ENCODE data around the gene EXOC2. TPM values are rescaled to one million over a fixed set of nuclear protein-coding genes. Genes with fewer than 3 reads are reported as not detected.
A peak's percentile ranks its signal among the peaks of the same experiment; 100 is the strongest.
"Not testable (repeated sequence)": the region's sequence is repeated elsewhere in the genome, so short reads cannot be mapped to it uniquely, and the experiment has no call there.

Gene EXOC2
- total RNA-seq, 1 donor from 2014 or later, result 28.5 TPM

DNA sequence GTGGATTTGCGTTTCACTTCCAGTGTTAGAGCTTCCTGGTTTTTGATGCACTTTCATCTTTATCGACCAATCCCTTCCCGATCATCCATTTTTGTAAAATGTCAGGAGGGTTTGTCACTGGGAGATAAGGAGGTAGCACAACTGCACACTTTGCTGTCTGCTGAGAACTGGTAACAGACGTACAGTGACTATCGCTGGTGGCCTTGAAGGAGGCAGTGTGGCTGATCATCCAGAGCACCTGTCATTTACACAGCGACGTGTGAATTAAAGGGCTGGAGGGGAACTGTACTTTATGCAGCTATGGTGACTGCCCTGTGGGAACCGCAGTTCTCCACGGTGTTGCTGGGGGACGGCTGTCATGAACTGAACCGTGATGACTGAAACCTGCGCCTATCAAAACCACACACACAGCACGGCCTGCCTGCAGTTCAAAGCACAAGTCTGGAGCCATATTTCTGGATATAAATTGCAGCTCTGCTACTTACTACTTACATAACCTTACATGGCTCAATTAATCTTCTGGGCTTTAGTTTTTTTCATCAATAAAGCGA lies 86.0 kb downstream of the EXOC2 start:
- Histone ChIP-seq H3K36me3 (peaks cover 47% of the 10 kb centered on the region), H3K9me3 (no peaks in the 10 kb centered on the region), H3K27me3 (ENCODE audit: low read depth) (no peaks in the 10 kb centered on the region), H3K4me1 (peaks cover 6% of the 10 kb centered on the region), H3K4me3 (no peak overlapping the region), H3K27ac (no peak overlapping the region)
- intact Hi-C loops (cut with DNase I), result no loop called here
- TF ChIP-seq CTCF (IDR thresholded peaks at IDR 0.05), result no peak
- DNase-seq (no peak), ATAC-seq (no peak)

DNA sequence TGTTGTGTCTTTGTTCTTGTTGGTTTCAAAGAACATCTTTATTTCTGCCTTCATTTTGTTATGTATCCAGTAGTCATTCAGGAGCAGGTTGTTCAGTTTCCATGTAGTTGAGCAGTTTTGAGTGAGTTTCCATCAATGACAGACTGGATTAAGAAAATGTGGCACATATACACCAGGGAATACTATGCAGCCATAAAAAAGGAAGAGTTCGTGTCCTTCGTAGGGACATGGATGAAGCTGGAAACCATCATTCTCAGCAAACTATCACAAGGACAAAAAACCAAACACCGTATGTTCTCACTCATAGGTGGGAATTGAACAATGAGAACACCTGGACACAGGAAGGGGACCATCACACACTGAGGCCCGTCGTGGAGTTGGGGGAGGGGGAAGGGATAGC lies 87.0 kb downstream of the EXOC2 start:
- H3K27me3 ChIP-seq (ENCODE audit: low read depth); H3K9me3 ChIP-seq; ATAC-seq; H3K4me1 ChIP-seq; H3K27ac ChIP-seq; H3K4me3 ChIP-seq; intact Hi-C loops (cut with DNase I); DNase-seq: not testable (repeated sequence)
- peaks cover 47% of the 10 kb centered on the region for H3K36me3 ChIP-seq

DNA sequence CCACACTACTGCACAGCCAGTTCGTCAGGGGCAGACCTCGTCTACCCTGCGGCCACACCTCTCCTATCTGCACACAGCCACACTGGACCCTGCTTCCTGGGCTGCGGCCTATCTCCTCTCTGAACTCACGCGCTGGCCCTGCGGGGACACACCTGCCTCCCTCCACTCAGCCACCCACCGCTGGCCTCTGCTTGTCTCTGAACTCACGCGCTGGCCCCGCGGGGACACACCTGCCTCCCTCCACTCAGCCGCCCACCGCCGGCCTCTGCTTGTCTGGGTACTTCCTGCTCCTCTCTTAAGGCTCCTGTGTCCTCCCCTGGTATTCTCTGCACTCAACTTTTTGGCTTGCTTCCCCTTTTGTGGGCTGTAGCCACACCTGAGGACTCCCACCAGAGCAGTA lies 88.4 kb downstream of the EXOC2 start:
- Histone ChIP-seq H3K4me1 (no peaks in the 10 kb centered on the region), H3K27ac (no peak overlapping the region), H3K27me3 (ENCODE audit: low read depth) (no peaks in the 10 kb centered on the region), H3K36me3 (peaks cover 42% of the 10 kb centered on the region), H3K4me3 (no peak overlapping the region), H3K9me3 (no peaks in the 10 kb centered on the region)
- no peak for DNase-seq
- no peak for TF ChIP-seq CTCF (IDR thresholded peaks at IDR 0.05)
- no peak for ATAC-seq
- intact Hi-C loops (cut with DNase I), result no loop called here

- H3K9me3 ChIP-seq, result no peaks in the 10 kb centered on the region
- ATAC-seq, result no peak
Observed at GRCh38 chr6:603265-603664, 89.7 kb downstream of the EXOC2 start.

GRCh38 chr6:599576-600448 lies 93.1 kb downstream of the EXOC2 start:
- no peaks in the 10 kb centered on the region for H3K27me3 ChIP-seq (ENCODE audit: low read depth)
- peaks cover 46% of the 10 kb centered on the region for H3K36me3 ChIP-seq
- H3K27ac ChIP-seq, result no peak overlapping the region
- H3K4me1 ChIP-seq, result no peaks in the 10 kb centered on the region
- no peak for DNase-seq
- intact Hi-C loops (cut with DNase I), result no loop called here
- ATAC-seq, result no peak
- no peak overlapping the region for H3K4me3 ChIP-seq
- no peak for TF ChIP-seq CTCF (IDR thresholded peaks at IDR 0.05)
- no peaks in the 10 kb centered on the region for H3K9me3 ChIP-seq

More at GRCh38 chr6:603265-603664, 89.7 kb downstream of the EXOC2 start:
- no peak for TF ChIP-seq CTCF (IDR thresholded peaks at IDR 0.05)
- H3K27me3 ChIP-seq (ENCODE audit: low read depth), result no peaks in the 10 kb centered on the region
- no peak overlapping the region for H3K4me3 ChIP-seq
- intact Hi-C loops (cut with DNase I), result no loop called here
- peaks cover 36% of the 10 kb centered on the region for H3K36me3 ChIP-seq
- H3K4me1 ChIP-seq, result no peaks in the 10 kb centered on the region
- no peak for DNase-seq
- no peak overlapping the region for H3K27ac ChIP-seq

GRCh38 chr6:593907-594212 lies 99.1 kb downstream of the EXOC2 start:
- DNase-seq (no peak), ATAC-seq (peak in 1 of 2 donors; percentile 13)
- peaks cover 64% of the 10 kb centered on the region for H3K36me3 ChIP-seq
- TF ChIP-seq CTCF (IDR thresholded peaks at IDR 0.05), result no peak
- intact Hi-C loops (cut with DNase I), result no loop called here
- H3K4me3 ChIP-seq, result no peak overlapping the region
- no peaks in the 10 kb centered on the region for H3K27me3 ChIP-seq (ENCODE audit: low read depth)
- H3K9me3 ChIP-seq, result no peaks in the 10 kb centered on the region
- no peaks in the 10 kb centered on the region for H3K4me1 ChIP-seq
- no peak overlapping the region for H3K27ac ChIP-seq

Measured in lower lobe of right lung (tissue), 2 donors.